Hematopoietic multipotent progenitor cell treated with erythropoietin and hydrocortisone succinate and interleukin-3 and kit ligand, for 6 days (in vitro differentiated cells): ENCODE measurements around the gene CCL28.
A peak's percentile ranks its signal among the peaks of the same experiment; 100 is the strongest.
"Not testable (repeated sequence)": the region's sequence is repeated elsewhere in the genome, so short reads cannot be mapped to it uniquely, and the experiment has no call there.

Experiments used
- DNase-seq: peaks from one replicate; pipeline ENCODE4 v3.0.0-alpha.2; 2015

CCL28 gene

DNA sequence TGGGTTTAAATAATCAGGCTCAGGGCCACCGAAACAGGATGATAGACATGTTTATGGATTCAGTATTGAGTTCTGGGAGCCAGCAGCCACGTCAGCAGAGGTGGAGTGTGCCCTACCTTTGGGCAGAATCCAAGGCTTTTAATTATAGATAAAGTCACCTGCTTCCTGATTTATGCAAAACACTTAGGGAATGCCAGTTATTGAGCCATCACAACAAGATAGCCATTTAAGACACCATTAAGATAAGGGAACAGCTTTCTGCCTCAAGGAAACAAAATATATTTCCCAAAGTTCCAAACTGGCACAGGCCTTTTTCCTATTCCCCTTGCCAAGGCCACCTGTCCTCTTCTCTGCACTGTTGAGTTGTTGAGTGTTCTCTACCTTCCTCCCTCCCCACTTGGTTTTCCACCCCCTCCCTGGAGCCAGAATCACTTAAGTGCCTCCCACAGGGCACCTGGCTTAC, 2.4 kb downstream of the CCL28 start:
- DNase-seq, result no peak

DNA sequence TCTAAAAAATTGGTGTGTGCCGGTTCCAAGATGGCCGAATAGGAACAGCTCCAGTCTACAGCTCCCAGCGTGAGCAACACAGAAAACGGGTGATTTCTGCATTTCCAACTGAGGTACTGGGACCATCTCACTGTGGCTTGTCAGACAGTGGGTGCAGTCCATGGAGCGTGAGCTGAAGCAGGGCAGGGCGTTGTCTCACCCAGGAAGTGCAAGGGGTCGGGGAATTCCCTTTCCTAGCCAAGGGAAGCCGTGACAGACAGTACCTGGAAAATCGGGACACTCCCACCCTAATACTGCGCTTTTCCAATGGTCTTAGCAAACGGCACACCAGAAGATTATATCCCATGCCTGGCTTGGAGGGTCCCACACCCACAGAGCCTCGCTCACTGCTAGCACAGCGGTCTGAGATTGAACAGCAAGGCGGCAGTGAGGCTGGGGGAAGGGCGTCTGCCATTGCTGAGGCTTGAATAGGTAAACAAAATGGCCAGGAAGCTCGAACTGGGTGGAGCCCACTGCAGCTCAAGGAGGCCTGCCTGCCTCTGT, 9.6 kb downstream of the CCL28 start:
- not testable (repeated sequence) for DNase-seq

DNA sequence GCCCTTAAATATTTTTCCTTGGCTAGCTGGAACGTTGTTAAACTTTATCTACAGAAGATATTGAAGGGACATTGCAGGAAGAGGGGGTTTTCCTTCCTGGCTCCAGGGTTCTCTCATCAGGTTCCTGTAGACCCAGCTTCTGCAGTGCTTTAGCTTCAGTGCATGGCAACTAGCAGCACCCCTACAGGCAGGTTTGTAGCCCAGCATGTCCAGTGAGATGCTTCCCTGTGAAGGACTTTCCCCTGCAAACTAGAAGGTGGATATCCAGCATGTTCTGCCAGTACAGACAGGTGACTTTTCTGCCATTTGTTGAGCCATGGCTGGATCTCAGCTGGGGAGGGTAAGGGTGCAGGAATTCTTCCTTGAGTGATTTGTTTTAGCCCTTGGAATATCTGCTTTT, 10.4 kb downstream of the CCL28 start:
- peak; percentile 39 for DNase-seq

GRCh38 chr5:43400082-43400481, 12.1 kb downstream of the CCL28 start:
- no peak for DNase-seq

DNA sequence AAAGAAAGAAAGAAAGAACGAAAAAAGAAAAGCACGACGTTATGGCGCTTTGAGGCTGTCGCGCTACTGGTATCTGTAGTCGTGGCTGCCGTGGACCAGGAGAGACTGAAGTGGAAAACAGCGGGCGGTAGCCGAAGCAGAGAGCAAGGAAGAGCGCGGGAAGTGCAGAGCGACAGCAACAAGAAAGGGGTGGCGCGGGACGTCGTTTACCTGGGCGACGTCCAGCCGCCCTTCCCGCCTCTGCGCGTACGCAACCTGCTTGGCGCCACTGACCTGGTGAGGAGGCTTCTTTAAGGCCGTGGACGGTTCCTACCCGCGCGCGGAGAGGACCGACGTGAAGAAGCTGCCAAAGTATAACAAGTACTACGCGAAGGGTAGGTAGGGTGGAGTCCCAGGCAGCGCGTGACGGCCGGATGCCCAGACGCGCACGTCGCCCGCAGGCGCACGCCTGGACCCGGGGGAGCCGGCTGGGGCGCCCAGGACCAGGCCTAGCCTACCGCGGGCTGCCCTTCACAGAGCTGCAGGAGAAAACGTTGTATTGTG, 15.4 kb downstream of the CCL28 start:
- peak; percentile 76 for DNase-seq

- DNase-seq, result no peak
Measured at GRCh38 chr5:43390471-43390870, 21.7 kb downstream of the CCL28 start.

- peak; percentile 97 for DNase-seq
Measured at GRCh38 chr5:43389679-43390329, 22.4 kb downstream of the CCL28 start.

DNA sequence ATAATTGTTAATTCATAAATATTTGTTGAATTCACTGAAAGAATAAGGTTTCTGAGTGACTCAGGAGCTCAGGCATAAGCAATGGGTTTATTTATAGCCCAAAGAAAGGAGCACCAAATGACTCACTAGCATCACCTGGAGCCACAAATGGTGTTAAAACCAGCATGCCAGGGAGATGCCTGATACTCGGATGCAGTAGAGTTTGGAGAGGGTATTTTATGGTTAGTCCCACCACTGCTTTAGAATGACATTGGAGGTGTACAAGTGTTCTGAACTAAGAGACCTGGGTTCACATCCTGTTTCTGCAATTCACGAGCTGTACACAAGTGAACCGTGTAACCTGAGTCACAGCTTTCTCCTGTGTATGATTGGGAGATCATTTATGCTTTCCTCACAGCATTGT, 25.2 kb downstream of the CCL28 start:
- no peak for DNase-seq

DNA sequence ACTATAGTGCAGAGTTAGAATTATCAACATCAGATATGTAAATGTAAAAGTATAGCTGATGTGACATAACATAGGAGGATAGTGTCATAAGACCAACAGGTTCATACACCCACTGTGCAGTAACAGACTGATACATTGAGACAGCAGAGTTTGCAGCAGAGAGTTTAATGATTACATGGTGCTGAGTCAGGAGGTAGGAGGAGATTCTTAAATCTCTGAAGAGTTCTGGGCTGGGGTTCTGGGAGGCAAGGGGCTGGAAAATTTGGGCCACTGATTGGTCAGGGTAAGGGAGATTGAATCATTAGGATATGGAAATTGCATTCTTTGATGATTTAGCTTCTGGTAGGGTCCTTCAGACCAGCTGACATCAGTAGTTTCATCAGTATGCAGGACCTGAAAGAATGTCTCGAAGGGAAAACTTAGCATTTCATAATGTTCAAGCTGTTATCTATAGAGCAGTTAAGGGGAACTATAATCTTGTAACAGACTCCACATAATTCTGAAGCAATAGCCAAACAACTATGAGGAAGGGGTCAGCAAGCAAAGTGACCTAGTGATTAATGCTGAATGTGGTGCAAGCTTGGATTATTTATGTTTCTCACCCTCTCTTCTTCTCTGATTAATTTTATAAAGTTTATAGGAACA, 35.6 kb downstream of the CCL28 start:
- peak; percentile 32 for DNase-seq

DNA sequence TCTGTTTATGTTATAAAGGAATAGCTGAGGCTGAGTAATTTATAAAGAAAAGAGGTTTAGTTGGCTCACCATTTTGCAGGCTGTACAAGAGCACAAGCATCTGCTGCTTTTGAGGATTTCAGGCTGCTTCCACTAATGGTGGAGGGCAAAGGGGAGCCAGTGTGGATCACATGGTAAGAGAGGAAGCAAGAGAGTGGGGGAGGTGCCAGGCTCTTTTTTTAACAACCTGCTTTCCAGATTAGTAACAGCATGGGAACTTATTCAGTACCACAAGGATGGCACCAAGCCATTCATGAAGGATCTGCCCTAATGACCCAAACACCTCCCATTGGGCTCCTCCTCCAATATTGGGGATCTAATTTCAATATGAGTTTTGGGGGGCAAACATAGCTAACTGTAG, 40.4 kb downstream of the CCL28 start:
- peak; percentile 17 for DNase-seq

DNA sequence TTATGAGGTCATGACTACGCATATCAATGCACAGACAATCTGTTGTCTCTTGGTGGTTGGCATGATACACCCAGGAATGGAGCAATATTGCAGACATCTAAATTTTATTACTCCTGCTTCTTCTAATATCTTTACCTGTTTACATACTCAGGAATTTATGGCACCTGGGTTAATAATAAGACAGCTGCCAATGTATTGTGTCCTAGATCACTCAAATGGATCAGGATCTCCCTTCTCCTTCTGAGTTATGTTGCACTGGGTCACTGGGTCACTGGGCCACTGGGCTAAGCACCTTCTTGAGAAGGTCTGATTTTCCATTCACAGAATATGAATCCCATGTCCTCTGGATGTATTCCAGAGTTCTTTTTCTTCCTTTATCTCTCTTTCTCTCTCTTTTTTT, 41.8 kb downstream of the CCL28 start:
- no peak for DNase-seq

DNA sequence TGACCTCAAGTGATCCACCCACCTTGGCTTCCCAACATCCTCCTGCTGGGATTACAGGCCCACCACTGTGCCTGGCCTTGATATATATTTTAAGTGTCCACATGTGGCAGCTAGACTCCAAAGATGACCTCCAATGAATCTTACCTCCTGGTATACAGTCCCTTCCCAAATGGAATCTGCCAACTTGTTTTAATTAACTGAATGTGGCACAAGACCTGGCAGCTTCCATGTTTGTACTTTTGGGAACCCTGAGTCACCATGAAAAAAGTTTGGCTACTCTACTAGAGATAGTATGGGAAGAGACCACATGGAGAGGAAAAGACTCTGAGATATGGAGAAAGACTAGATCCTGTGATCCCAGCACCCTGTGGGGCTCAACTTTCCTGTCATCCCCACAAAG, 42.5 kb downstream of the CCL28 start:
- no peak for DNase-seq

DNA sequence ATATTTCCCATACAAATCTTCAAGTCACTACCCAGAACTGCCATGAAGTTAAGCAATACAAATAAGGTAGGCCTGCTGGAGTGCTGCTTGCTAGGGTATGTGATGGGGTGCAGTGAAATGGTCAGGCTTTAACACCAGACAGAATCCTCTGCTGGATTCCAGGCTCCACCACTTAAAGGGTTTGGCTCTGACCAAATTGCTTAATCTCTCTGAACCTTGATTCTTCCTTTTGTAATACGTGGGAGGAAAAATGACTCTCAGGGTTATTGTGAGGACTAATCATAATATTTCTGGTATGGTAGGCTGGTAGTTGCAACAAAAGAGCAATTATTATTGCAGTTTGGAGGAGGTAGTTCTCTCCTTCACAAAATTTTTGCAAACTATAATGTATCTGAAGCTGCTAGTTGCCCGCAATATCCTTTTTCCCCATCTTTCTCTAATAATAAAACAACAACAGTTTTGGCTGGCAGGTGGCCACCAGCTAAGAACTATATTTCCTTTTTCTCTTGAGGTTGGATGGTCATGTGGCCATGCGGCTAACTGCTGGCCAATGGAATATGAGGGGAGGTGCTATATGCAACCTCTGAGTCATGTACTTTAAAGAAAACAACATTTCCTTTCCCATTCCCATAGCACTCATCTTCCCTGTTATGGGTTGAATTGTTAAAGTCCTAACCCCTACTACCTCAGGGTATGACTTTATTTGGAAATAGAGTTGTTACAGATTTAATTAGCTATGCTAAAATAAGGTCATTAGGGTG, 44.1 kb downstream of the CCL28 start:
- DNase-seq, result no peak

DNA sequence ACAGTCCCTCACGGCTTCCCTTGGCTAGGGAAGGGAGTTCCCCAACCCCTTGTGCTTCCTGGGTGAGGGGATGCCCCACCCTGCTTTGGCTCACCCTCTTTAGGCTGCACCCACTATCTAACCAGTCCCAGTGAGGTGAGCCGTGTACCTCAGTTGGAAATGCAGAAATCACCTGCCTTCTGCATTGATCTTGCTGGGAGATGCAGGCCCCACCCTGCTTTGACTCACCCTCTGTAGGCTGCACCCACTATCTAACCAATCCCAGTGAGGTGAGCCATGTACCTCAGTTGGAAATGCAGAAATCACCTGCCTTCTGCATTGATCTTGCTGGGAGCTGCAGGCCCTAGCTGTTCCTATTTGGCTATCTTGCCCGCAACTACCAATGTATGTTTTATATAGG, 44.7 kb downstream of the CCL28 start:
- no peak for DNase-seq

- DNase-seq, result not testable (repeated sequence)
Measured at GRCh38 chr5:43366680-43367246, 45.4 kb downstream of the CCL28 start.

DNA sequence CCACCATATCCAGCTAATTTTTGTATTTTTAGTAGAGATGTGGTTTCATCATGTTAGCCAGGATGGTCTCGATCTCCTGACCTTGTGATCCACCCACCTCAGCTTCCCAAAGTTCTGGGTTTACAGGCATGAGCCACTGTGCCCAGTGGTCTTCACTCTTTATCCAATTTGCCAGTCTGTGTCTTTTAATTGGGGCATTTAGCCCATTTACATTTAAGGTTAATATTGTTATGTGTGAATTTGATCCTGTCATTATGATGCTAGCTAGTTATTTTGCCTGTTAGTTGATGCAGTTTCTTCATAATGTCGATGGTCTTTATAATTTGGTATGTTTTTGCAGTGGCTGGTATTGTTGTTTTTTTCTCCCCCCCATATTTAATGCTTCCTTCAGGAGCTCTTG, 47.0 kb downstream of the CCL28 start:
- not testable (repeated sequence) for DNase-seq

- no peak for DNase-seq
Measured at GRCh38 chr5:43363445-43364152, 48.6 kb downstream of the CCL28 start.

DNA sequence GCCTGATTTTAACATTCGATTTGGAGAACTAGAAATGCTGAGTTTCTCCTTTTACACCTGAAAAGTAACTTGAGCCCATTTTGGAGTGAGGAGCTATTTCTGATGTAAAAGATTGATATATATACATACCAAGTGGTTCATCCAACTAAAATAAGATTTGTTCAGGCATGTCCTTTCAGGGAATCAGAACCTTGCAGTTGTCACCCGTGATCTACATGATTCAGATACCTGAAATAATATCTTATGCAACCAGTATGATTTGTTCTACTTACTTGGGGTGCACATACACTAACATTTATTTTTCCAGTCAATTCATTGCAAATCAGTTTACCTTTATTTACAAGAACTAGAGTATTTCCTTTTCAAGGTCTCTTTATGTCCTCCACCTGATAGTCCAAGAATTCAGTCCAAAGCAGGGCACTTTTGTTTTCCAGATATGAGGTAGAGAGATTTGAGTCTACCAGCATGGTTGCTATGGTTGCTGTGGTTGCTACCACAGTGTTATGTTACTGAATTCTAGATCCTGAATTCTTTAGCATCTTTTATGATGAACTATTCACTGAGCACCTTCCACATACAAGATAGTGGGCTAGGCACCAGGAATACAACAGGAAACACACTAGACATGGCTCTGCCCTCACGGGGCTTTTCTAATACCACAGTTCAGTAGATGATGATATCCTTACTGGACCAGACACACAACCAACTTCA, 49.3 kb downstream of the CCL28 start:
- no peak for DNase-seq

DNA sequence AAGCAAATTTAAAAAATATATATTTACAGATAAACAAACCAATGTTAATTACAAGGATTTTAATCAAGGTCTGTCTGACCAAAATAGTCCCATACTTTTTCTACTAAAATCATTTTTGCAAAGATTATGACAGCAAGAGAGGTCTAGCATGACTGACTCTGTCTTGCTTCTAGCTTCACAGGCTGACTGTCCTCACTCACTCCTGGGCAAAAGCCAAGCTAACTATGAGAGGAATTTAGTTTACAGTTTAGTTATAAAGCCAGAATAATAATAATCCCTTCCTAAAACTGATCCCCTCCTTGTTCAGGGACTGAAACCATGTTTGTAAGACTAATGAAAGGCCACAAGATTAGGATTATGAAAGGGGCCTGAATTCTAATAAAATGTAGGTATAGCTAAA, 53.5 kb downstream of the CCL28 start:
- no peak for DNase-seq

- DNase-seq, result no peak
Measured at GRCh38 chr5:43358301-43358700, 53.9 kb downstream of the CCL28 start.

- no peak for DNase-seq
Measured at GRCh38 chr5:43357878-43358281, 54.3 kb downstream of the CCL28 start.

DNA sequence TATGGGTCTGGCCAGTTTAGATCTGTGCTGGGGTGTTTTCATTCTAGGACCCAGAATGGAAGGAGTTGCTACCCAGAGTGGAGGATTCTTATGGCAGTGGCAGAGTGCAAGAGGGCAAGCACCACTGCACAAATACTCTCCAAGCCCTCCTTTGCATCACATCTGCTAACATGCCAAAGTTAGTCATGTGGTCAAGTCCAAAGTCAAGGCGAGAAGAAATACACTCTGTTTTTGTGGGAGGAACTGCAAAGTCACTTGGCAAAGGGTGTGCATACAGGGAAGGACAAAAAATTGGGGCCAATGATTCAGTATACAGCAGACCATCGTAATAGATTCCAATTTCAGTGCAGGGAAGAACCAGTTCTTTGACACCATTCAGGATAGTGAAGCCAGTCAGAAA, 55.1 kb downstream of the CCL28 start:
- no peak for DNase-seq
